ENCODE data around the gene VSTM4.

- no peak for TF ChIP-seq CTCF (IDR thresholded peaks at IDR 0.05)
- TF ChIP-seq POLR2AphosphoS5 (IDR thresholded peaks at IDR 0.05), result no peak
- no peak for TF ChIP-seq EP300 (IDR thresholded peaks at IDR 0.05)
These were observed 41.9 kb upstream of the VSTM4 start for GRCh38 chr10:49157229-49157628.
